Measurements from ENCODE around the gene ATP8B1. TPM values are rescaled to one million over a fixed set of nuclear protein-coding genes. Genes with fewer than 3 reads are reported as not detected.
A peak's percentile ranks its signal among the peaks of the same experiment; 100 is the strongest.

Gene ATP8B1
- polyA plus RNA-seq, 2 of the 4 experiments (the other 2 are of a cell fraction), result 7.1 to 23.4 TPM

- TF ChIP-seq MYC (IDR thresholded peaks at IDR 0.05; ENCODE audit: borderline replicate concordance, low read length), result peak; percentile 96
Measured at GRCh38 chr18:57630002-57630753, 172.9 kb downstream of the ATP8B1 start (continued).

DNA sequence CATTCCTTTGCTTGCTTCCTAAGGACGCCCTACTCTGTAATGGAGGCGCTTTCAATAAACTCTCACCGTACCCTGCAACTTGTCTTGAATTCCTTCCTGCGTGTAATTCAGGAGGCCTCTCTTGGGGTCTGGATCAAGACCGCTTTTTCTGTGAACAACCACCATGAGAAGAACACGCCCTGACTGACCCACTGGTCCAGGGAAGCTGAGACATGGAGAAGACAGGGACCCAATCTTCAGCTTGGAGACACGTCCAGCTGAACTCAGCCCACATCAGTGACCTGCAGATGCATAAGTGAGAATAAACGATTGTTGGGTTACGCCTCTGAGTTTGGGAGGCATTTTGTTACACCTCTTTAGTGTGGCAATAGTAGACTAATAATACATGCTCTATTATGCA, 173.7 kb downstream of the ATP8B1 start:
- Histone ChIP-seq H3K27ac (peak overlapping the region; percentile 92 to 94), H3K4me3 (peak overlapping the region; percentile 73), H3K4me2 (peak overlapping the region; percentile 97), H3K9me3 (no peaks in the 10 kb centered on the region), H3K4me1 (peaks cover 8% of the 10 kb centered on the region; the same call in 2 of the 3 replicates)
- TF ChIP-seq MAZ (IDR thresholded peaks at IDR 0.05; ENCODE audit: borderline replicate concordance, low read depth, low read length) (no peak), CHD4 (IDR thresholded peaks at IDR 0.05; ENCODE audit: borderline replicate concordance) (no peak), USF2 (IDR thresholded peaks at IDR 0.05) (no peak), ZNF302 (CRISPR knock-in tag; IDR thresholded peaks at IDR 0.05) (no peak), CEBPB (IDR thresholded peaks at IDR 0.05) (no peak), MAX (IDR thresholded peaks at IDR 0.05) (no peak), TP53 (CRISPR knock-in tag; IDR thresholded peaks at IDR 0.05) (no peak), HOXB13 (CRISPR knock-in tag; IDR thresholded peaks at IDR 0.05; ENCODE audit: low read depth) (no peak), FOSB (CRISPR knock-in tag; IDR thresholded peaks at IDR 0.05) (no peak), KDM5A (IDR thresholded peaks at IDR 0.05) (no peak), FOXS1 (CRISPR knock-in tag; IDR thresholded peaks at IDR 0.05) (no peak), BCL3 (IDR thresholded peaks at IDR 0.05) (no peak), NR3C1 (IDR thresholded peaks at IDR 0.05) (no peak), ZC3H11A (IDR thresholded peaks at IDR 0.05) (no peak), JUNB (IDR thresholded peaks at IDR 0.05) (no peak)
- TF ChIP-seq, protein P1, sequence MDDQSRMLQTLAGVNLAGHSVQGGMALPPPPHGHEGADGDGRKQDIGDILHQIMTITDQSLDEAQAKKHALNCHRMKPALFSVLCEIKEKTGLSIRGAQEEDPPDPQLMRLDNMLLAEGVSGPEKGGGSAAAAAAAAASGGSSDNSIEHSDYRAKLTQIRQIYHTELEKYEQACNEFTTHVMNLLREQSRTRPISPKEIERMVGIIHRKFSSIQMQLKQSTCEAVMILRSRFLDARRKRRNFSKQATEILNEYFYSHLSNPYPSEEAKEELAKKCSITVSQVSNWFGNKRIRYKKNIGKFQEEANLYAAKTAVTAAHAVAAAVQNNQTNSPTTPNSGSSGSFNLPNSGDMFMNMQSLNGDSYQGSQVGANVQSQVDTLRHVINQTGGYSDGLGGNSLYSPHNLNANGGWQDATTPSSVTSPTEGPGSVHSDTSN (IDR thresholded peaks at IDR 0.05), result no peak
- TF ChIP-seq, protein P2, sequence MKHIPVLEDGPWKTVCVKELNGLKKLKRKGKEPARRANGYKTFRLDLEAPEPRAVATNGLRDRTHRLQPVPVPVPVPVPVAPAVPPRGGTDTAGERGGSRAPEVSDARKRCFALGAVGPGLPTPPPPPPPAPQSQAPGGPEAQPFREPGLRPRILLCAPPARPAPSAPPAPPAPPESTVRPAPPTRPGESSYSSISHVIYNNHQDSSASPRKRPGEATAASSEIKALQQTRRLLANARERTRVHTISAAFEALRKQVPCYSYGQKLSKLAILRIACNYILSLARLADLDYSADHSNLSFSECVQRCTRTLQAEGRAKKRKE (CRISPR knock-in tag; IDR thresholded peaks at IDR 0.05; ENCODE audit: low read depth), result no peak
- no peak for ATAC-seq
- no peak for FAIRE-seq
- POLR2A ChIA-PET, result no interaction called here
- WGBS (ENCODE audit: missing lambda C conversion rate), result 92% methylated on average over 9 of the region's 9 CpGs
- DNase-seq (ENCODE audit: low read depth in 1 of 2, low spot score in 1 of 2), result no peak
- CTCF ChIA-PET, result interaction anchor here (0.6 to 2.1 kb wide), 17 partner anchors 8 to 552 kb away, joined by 3 to 10 read pairs (median 4); partner anchors contain the start of genes NARS1 and NEDD4L

DNA sequence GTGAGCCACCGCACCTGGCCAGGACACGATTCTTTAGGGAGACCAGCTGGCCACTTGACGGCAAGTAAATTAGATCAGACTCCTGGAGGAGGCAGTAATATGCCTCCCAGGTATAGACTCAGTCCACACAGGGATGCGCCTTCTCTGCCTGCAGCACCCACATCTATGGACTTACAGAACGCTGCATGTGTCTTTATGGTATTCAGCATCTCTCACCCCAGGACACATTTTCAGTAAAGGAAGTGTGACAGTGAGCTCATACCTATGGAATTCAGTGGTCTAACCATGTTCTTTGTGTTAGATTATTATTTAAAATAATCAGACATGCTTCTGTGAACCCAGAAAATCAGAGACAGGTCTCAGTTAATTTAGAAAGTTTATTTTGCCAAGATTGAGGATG, 175.6 kb downstream of the ATP8B1 start:
- FAIRE-seq (no peak), DNase-seq (ENCODE audit: low read depth in 1 of 2, low spot score in 1 of 2) (no peak), ATAC-seq (no peak)
- WGBS (ENCODE audit: missing lambda C conversion rate), result 81% methylated on average over 5 of the region's 5 CpGs
- TF ChIP-seq PHF8 (IDR thresholded peaks at IDR 0.05; ENCODE audit: borderline replicate concordance, low read depth) (no peak), FOXS1 (CRISPR knock-in tag; IDR thresholded peaks at IDR 0.05) (no peak), NFE2L2 (conservative IDR thresholded peaks at IDR 0.05; ENCODE audit: low read length) (no peak), HES2 (IDR thresholded peaks at IDR 0.05) (no peak)
- TF ChIP-seq, protein P1 (IDR thresholded peaks at IDR 0.05), result no peak
- Histone ChIP-seq H3K9me3 (no peaks in the 10 kb centered on the region), H3K4me3 (no peak overlapping the region), H3K4me1 (peaks cover 8% of the 10 kb centered on the region; the same call in 2 of the 3 replicates), H3K4me2 (no peak overlapping the region), H3K27ac (no peak overlapping the region)
- POLR2A ChIA-PET, result no interaction called here
- CTCF ChIA-PET, result interaction anchor here (1.1 kb wide), 1 partner anchor 416 kb away, joined by 3 read pairs; the partner anchor contains the start of gene NEDD4L

Measured in A549 (cell line).